Gastrocnemius medialis (tissue), 4 donors: ENCODE measurements around the gene RIOX2.

Experiments used
- POLR2A ChIP-seq, 2 donors: fragments of 450-650 bp; IDR thresholded peaks; one replicate each; pipeline ENCODE4 v1.6.1; 2017; ENCODE audit warnings: antibody characterized with exemption in 2 of 2, mild to moderate bottlenecking in 2 of 2, moderate library complexity in 2 of 2
- TF ChIP-seq, protein P1 (sequence below), 5 experiments: fragments of 450-650 bp in 3 of 5; fragments of 200-600 bp in 2 of 5; sonication (generic) in 2 of 5; IDR thresholded peaks in 4 of 5; conservative IDR thresholded peaks in 1 of 5; 1 replicate in 4 of 5; 2 replicates in 1 of 5; pipeline ENCODE4 v1.5.1; 2016 to 2019; ENCODE audit warnings: antibody characterized with exemption in 5 of 5, mild to moderate bottlenecking in 3 of 5, moderate library complexity in 3 of 5

DNA sequence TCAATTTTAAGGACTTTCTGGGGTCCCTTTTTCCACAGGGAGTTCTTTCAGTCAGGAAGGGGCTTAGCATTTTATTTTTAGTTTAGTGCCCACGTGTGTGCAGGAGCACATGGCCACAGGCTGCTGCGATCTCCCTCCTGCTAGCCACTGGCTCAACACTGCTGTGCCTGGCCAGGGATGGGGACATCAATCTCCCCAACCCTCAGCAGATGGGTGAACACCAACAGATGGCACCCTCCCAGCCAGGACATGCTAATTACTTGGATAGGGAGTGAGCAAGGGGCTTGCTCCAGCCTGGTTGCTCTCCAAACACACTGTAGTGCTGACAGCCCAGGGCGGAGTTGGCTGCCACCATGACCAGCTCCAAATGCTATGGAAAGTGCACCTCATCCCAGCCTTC, 7.4 kb upstream of the RIOX2 start:
- TF ChIP-seq, protein P1, sequence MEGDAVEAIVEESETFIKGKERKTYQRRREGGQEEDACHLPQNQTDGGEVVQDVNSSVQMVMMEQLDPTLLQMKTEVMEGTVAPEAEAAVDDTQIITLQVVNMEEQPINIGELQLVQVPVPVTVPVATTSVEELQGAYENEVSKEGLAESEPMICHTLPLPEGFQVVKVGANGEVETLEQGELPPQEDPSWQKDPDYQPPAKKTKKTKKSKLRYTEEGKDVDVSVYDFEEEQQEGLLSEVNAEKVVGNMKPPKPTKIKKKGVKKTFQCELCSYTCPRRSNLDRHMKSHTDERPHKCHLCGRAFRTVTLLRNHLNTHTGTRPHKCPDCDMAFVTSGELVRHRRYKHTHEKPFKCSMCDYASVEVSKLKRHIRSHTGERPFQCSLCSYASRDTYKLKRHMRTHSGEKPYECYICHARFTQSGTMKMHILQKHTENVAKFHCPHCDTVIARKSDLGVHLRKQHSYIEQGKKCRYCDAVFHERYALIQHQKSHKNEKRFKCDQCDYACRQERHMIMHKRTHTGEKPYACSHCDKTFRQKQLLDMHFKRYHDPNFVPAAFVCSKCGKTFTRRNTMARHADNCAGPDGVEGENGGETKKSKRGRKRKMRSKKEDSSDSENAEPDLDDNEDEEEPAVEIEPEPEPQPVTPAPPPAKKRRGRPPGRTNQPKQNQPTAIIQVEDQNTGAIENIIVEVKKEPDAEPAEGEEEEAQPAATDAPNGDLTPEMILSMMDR (IDR thresholded peaks at IDR 0.05 in 4 of 5, conservative IDR thresholded peaks at IDR 0.05 in 1 of 5), result no peak
- no peak for TF ChIP-seq POLR2A (IDR thresholded peaks at IDR 0.05)
